Measurements from ENCODE around the gene YPEL2.

Gene YPEL2

DNA sequence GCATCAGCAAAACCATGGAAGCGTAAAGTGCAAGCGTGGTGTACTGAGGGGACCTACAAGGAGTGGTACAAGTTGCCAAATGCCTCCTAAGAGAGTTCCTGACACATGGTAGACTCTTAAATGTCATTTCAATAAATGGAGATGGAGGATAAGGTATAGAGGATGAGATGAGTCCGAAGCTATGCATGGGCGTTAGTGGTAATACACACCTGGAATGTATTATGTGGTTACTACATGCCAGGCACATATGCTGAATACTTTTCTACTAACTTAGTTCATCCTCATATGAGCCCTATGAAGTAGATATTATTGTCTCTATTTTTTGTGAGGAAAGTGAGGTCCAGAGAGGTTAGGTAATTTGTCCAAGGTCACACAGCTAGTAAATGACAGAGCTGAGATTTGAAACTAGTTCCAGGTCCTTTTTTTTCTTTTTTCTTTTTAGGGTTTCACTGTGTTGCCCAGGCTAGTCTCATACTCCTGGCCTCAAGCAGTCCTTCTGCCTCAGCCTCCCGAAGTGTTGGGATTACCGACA is 15.5 kb downstream of the YPEL2 start:
- Histone ChIP-seq H3K36me3 (ENCODE audit: insufficient read depth, low read length) (no peaks in the 10 kb centered on the region), H3K9me3 (ENCODE audit: insufficient read depth, low read depth, low read length) (no peaks in the 10 kb centered on the region), H3K4me1 (ENCODE audit: insufficient read depth, low read length, poor library complexity, severe bottlenecking) (no peaks in the 10 kb centered on the region), H3K9me2 (replicated peaks; ENCODE audit: low read depth, low read length) (no peaks in the 10 kb centered on the region), H2AFZ (ENCODE audit: low read length) (no peak overlapping the region), H3K4me2 (ENCODE audit: low read depth, low read length, poor library complexity, severe bottlenecking) (no peak overlapping the region), H3K27me3 (ENCODE audit: insufficient read depth, low read length, poor library complexity, severe bottlenecking) (no peaks in the 10 kb centered on the region), H3K9ac (ENCODE audit: low read depth, low read length, poor library complexity, severe bottlenecking) (no peak overlapping the region), H3K79me2 (ENCODE audit: insufficient read depth, low read length) (no peaks in the 10 kb centered on the region), H3K4me3 (ENCODE audit: low read length, poor library complexity, severe bottlenecking) (no peak overlapping the region), H4K20me1 (ENCODE audit: insufficient read depth, low read length, poor library complexity, severe bottlenecking) (no peaks in the 10 kb centered on the region), H3F3A (ENCODE audit: low read depth) (no peaks in the 10 kb centered on the region; the same call in 1 of the 2 replicates)
- no peak for TF ChIP-seq EZH2phosphoT487 (IDR thresholded peaks at IDR 0.05; ENCODE audit: borderline replicate concordance)
- TF ChIP-seq, protein P1, sequence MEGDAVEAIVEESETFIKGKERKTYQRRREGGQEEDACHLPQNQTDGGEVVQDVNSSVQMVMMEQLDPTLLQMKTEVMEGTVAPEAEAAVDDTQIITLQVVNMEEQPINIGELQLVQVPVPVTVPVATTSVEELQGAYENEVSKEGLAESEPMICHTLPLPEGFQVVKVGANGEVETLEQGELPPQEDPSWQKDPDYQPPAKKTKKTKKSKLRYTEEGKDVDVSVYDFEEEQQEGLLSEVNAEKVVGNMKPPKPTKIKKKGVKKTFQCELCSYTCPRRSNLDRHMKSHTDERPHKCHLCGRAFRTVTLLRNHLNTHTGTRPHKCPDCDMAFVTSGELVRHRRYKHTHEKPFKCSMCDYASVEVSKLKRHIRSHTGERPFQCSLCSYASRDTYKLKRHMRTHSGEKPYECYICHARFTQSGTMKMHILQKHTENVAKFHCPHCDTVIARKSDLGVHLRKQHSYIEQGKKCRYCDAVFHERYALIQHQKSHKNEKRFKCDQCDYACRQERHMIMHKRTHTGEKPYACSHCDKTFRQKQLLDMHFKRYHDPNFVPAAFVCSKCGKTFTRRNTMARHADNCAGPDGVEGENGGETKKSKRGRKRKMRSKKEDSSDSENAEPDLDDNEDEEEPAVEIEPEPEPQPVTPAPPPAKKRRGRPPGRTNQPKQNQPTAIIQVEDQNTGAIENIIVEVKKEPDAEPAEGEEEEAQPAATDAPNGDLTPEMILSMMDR (conservative IDR thresholded peaks at IDR 0.05; ENCODE audit: low read length) = no peak

DNA sequence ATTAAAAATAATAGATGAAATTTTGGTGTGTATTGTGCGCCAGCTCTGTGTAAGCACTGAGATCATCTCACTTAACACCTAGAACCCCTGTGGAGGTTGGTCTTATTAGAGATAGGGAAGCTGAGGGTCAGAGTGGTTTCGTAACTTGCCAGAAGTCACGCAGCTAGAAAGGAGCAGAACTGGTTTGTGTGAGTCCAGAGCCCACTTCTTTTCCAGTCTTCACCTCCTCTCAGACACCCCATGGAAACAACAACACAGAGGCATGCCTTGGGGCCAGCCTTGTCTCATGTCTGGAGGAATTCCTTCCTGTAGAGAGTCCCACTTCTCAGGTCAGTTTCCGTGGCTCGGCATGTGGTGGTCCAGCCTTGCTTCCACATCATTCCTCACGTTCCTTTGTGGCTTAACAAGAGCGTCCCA is 16.5 kb downstream of the YPEL2 start:
- Histone ChIP-seq H2AFZ (ENCODE audit: low read length) (no peak overlapping the region), H3K9me3 (ENCODE audit: insufficient read depth, low read depth, low read length) (no peaks in the 10 kb centered on the region), H3K4me1 (ENCODE audit: insufficient read depth, low read length, poor library complexity, severe bottlenecking) (no peaks in the 10 kb centered on the region), H3K36me3 (ENCODE audit: insufficient read depth, low read length) (no peaks in the 10 kb centered on the region), H4K20me1 (ENCODE audit: insufficient read depth, low read length, poor library complexity, severe bottlenecking) (no peaks in the 10 kb centered on the region), H3K9ac (ENCODE audit: low read depth, low read length, poor library complexity, severe bottlenecking) (no peak overlapping the region), H3K79me2 (ENCODE audit: insufficient read depth, low read length) (no peaks in the 10 kb centered on the region), H3K4me2 (ENCODE audit: low read depth, low read length, poor library complexity, severe bottlenecking) (no peak overlapping the region), H3K4me3 (ENCODE audit: low read length, poor library complexity, severe bottlenecking) (no peak overlapping the region), H3K9me2 (replicated peaks; ENCODE audit: low read depth, low read length) (no peaks in the 10 kb centered on the region), H3F3A (ENCODE audit: low read depth) (no peaks in the 10 kb centered on the region), H3K27me3 (ENCODE audit: insufficient read depth, low read length, poor library complexity, severe bottlenecking) (no peaks in the 10 kb centered on the region)
- no peak for TF ChIP-seq EZH2phosphoT487 (IDR thresholded peaks at IDR 0.05; ENCODE audit: borderline replicate concordance)
- TF ChIP-seq, protein P1 (conservative IDR thresholded peaks at IDR 0.05; ENCODE audit: low read length) = no peak

DNA sequence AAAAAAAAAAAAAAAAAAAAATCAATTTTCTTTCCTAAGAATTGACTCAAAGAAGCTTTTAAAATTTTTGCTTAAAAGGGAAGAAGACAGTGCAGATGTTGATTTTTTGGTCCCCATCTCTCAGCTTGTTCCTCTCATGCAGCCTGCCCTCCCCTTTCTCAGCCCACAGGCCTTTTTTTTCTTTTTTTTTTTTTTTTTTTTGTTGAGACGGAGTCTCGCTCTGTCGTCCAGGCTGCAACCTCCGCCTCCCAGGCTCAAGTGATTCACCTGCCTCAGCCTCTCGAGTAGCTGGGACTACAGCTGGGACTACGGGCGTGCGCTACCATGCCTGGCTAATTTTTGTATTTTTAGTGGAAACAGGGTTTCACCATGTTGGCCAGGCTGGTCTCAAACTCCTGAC is 17.7 kb downstream of the YPEL2 start:
- TF ChIP-seq, protein P1 (conservative IDR thresholded peaks at IDR 0.05; ENCODE audit: low read length) = no peak
- TF ChIP-seq EZH2phosphoT487 (IDR thresholded peaks at IDR 0.05; ENCODE audit: borderline replicate concordance) = no peak
- H3K27me3 ChIP-seq (ENCODE audit: insufficient read depth, low read length, poor library complexity, severe bottlenecking) = no peaks in the 10 kb centered on the region
- H3K4me3 ChIP-seq (ENCODE audit: low read length, poor library complexity, severe bottlenecking) = no peak overlapping the region
- H3K36me3 ChIP-seq (ENCODE audit: insufficient read depth, low read length) = no peaks in the 10 kb centered on the region
- no peak overlapping the region for H2AFZ ChIP-seq (ENCODE audit: low read length)
- H3K79me2 ChIP-seq (ENCODE audit: insufficient read depth, low read length) = no peaks in the 10 kb centered on the region
- H3F3A ChIP-seq (ENCODE audit: low read depth) = no peaks in the 10 kb centered on the region
- no peaks in the 10 kb centered on the region for H3K4me1 ChIP-seq (ENCODE audit: insufficient read depth, low read length, poor library complexity, severe bottlenecking)
- H3K4me2 ChIP-seq (ENCODE audit: low read depth, low read length, poor library complexity, severe bottlenecking) = no peak overlapping the region
- H3K9me2 ChIP-seq (replicated peaks; ENCODE audit: low read depth, low read length) = no peaks in the 10 kb centered on the region
- H3K9me3 ChIP-seq (ENCODE audit: insufficient read depth, low read depth, low read length) = no peaks in the 10 kb centered on the region
- no peak overlapping the region for H3K9ac ChIP-seq (ENCODE audit: low read depth, low read length, poor library complexity, severe bottlenecking)
- no peaks in the 10 kb centered on the region for H4K20me1 ChIP-seq (ENCODE audit: insufficient read depth, low read length, poor library complexity, severe bottlenecking)
